H9 (cell line): ENCODE results near the gene TSG101. TPM values are rescaled to one million over a fixed set of nuclear protein-coding genes. Genes with fewer than 3 reads are reported as not detected.

Experiments used
- DNase-seq: peaks from one replicate; pipeline ENCODE4 v3.0.0-alpha.2; 2017
- H2AFZ ChIP-seq: one replicate; pipeline ENCODE4 v1.6.1; 2013; ENCODE audit warnings: mild to moderate bottlenecking, low read length, control low read depth, moderate library complexity
- H2AK5ac ChIP-seq: 2 replicates; pipeline ENCODE4 v1.6.1; 2013; ENCODE audit warnings: low read length, control low read depth, mixed read lengths; ENCODE audit not compliant: insufficient read length
- H2BK120ac ChIP-seq: one replicate; pipeline ENCODE4 v1.6.1; 2013; ENCODE audit warnings: low read depth, mild to moderate bottlenecking, low read length, control low read depth, inconsistent platforms; ENCODE audit not compliant: poor library complexity, severe bottlenecking
- H2BK12ac ChIP-seq: 2 replicates; pipeline ENCODE4 v1.6.1; 2013; ENCODE audit warnings: low read length, control low read depth, mixed read lengths, low read depth; ENCODE audit not compliant: insufficient read length
- H2BK15ac ChIP-seq: 2 replicates; pipeline ENCODE4 v1.6.1; 2013; ENCODE audit warnings: low read depth, low read length, control low read depth
- H2BK20ac ChIP-seq: one replicate; pipeline ENCODE4 v1.6.1; 2013; ENCODE audit warnings: low read depth, mild to moderate bottlenecking, low read length, control low read depth, inconsistent platforms; ENCODE audit not compliant: poor library complexity, severe bottlenecking
- H2BK5ac ChIP-seq: 2 replicates; pipeline ENCODE4 v1.6.1; 2013; ENCODE audit warnings: low read length, control low read depth, mixed read lengths; ENCODE audit not compliant: insufficient read length
- H3K14ac ChIP-seq: 2 replicates; pipeline ENCODE4 v1.6.1; 2013; ENCODE audit warnings: low read length, control low read depth; ENCODE audit not compliant: insufficient read depth
- H3K18ac ChIP-seq: 2 replicates; pipeline ENCODE4 v1.6.1; 2013; ENCODE audit warnings: low read depth, mild to moderate bottlenecking, mixed read lengths, low read length, control low read depth; ENCODE audit not compliant: insufficient read length
- H3K23ac ChIP-seq: 2 replicates; pipeline ENCODE4 v1.6.1; 2013; ENCODE audit warnings: low read length, control low read depth, mixed read lengths, low read depth; ENCODE audit not compliant: insufficient read length
- H3K23me2 ChIP-seq: 2 replicates; pipeline ENCODE4 v1.6.1; 2013; ENCODE audit warnings: low read depth, mild to moderate bottlenecking, mixed read lengths, low read length, control low read depth; ENCODE audit not compliant: insufficient read length, poor library complexity, severe bottlenecking
- H3K27ac ChIP-seq: 2 replicates; pipeline ENCODE4 v1.5.1; 2013; ENCODE audit warnings: low read length, control low read depth, mixed read lengths, low read depth; ENCODE audit not compliant: insufficient read length
- H3K27me3 ChIP-seq: 2 replicates; pipeline ENCODE4 v1.6.1; 2013; ENCODE audit warnings: low read length, control low read depth, inconsistent platforms; ENCODE audit not compliant: insufficient read depth
- H3K4ac ChIP-seq: 2 replicates; pipeline ENCODE4 v1.6.1; 2013; ENCODE audit warnings: low read depth, mild to moderate bottlenecking, control low read depth, inconsistent platforms, low read length, moderate library complexity
- H3K4me1 ChIP-seq: 2 replicates; pipeline ENCODE4 v1.6.1; 2013; ENCODE audit warnings: low read length, control low read depth, inconsistent platforms; ENCODE audit not compliant: insufficient read depth
- H3K4me2 ChIP-seq: 2 replicates; pipeline ENCODE4 v1.6.1; 2013; ENCODE audit warnings: low read length, control low read depth, mixed read lengths; ENCODE audit not compliant: insufficient read length, insufficient read depth
- H3K56ac ChIP-seq: 2 replicates; pipeline ENCODE4 v1.6.1; 2013; ENCODE audit warnings: low read depth, mild to moderate bottlenecking, mixed read lengths, low read length, control low read depth; ENCODE audit not compliant: insufficient read length
- H3K79me1 ChIP-seq: 2 replicates; pipeline ENCODE4 v1.6.1; 2013; ENCODE audit warnings: low read depth, mild to moderate bottlenecking, moderate library complexity, low read length, control low read depth, inconsistent platforms; ENCODE audit not compliant: insufficient read depth, poor library complexity, severe bottlenecking
- H3K79me2 ChIP-seq: 2 replicates; pipeline ENCODE4 v1.6.1; 2013; ENCODE audit warnings: low read length, control low read depth, inconsistent platforms; ENCODE audit not compliant: insufficient read depth
- H3K9ac ChIP-seq: 2 replicates; pipeline ENCODE4 v1.6.1; 2013; ENCODE audit warnings: low read length, control low read depth, mixed read lengths; ENCODE audit not compliant: insufficient read length; ENCODE audit errors: extremely low read depth
- H3K9me3 ChIP-seq: one replicate; pipeline ENCODE4 v1.6.1; 2013; ENCODE audit warnings: low read depth, low read length, inconsistent platforms; ENCODE audit not compliant: control insufficient read depth
- H3T11ph ChIP-seq: one replicate; pipeline ENCODE4 v1.6.1; 2013; ENCODE audit warnings: mild to moderate bottlenecking, low read length, control low read depth, inconsistent platforms
- H4K20me1 ChIP-seq: one replicate; pipeline ENCODE4 v1.6.1; 2013; ENCODE audit not compliant: control insufficient read depth, insufficient read length, insufficient read depth
- H4K5ac ChIP-seq: 2 replicates; pipeline ENCODE4 v1.6.1; 2013; ENCODE audit warnings: low read depth, mild to moderate bottlenecking, mixed read lengths, low read length, control low read depth; ENCODE audit not compliant: insufficient read length
- H4K8ac ChIP-seq: replicated peaks from 2 replicates; pipeline ENCODE4 v1.6.1; 2013; ENCODE audit warnings: low read length, control low read depth, mixed read lengths, low read depth; ENCODE audit not compliant: insufficient read length
- H4K91ac ChIP-seq: 2 replicates; pipeline ENCODE4 v1.6.1; 2013; ENCODE audit warnings: low read depth, mild to moderate bottlenecking, moderate library complexity, mixed read lengths, low read length, control low read depth; ENCODE audit not compliant: insufficient read length
- H3K27ac Mint-ChIP-seq, 3 experiments: 2 replicates in 2 of 3; 3 replicates in 1 of 3; pipeline ENCODE4 v1.8.0; 2020 to 2021; ENCODE audit warnings: mixed read lengths in 3 of 3, mild to moderate bottlenecking in 1 of 3, moderate library complexity in 1 of 3
- H3K27me3 Mint-ChIP-seq: 2 replicates; pipeline ENCODE4 v1.8.0; 2021; ENCODE audit warnings: low read depth, mild to moderate bottlenecking, moderate library complexity, mixed read lengths
- H3K36me3 Mint-ChIP-seq, 3 experiments: 2 replicates in 2 of 3; 3 replicates in 1 of 3; pipeline ENCODE4 v1.8.0; 2020 to 2021; ENCODE audit warnings: low read depth in 3 of 3, mixed read lengths in 3 of 3; ENCODE audit not compliant: insufficient read depth in 1 of 3
- H3K4me1 Mint-ChIP-seq, 2 experiments: 2 replicates each; pipeline ENCODE4 v1.8.0; 2020; ENCODE audit warnings: mixed read lengths in 2 of 2
- H3K4me3 Mint-ChIP-seq, 2 experiments: 2 replicates in 1 of 2; 3 replicates in 1 of 2; pipeline ENCODE4 v1.8.0; 2020 to 2021; ENCODE audit warnings: mild to moderate bottlenecking in 2 of 2, mixed read lengths in 2 of 2, moderate library complexity in 1 of 2
- H3K9me3 Mint-ChIP-seq, 2 experiments: 2 replicates in 1 of 2; 3 replicates in 1 of 2; pipeline ENCODE4 v1.8.0; 2020; ENCODE audit warnings: mild to moderate bottlenecking in 2 of 2, mixed read lengths in 2 of 2, moderate library complexity in 1 of 2
- CTCF ChIP-seq: fragments of 200-600 bp; sonication (generic); conservative IDR thresholded peaks from 3 replicates; pipeline ENCODE4 v1.8.0; 2021; ENCODE audit warnings: antibody characterized with exemption, mild to moderate bottlenecking
- WGBS: extraction: QIAGEN DNeasy Blood & Tissue Kit; methylation state at CpG from one replicate; pipeline ENCODE4 v1.1.7; 2013; ENCODE audit warnings: missing lambda C conversion rate, low lambda C conversion rate, mixed read lengths; ENCODE audit not compliant: insufficient read length; ENCODE audit errors: extremely low coverage; 5-methylcytosine and 5-hydroxymethylcytosine counted together
- total RNA-seq: library from RNA; stranded (reverse); gene quantifications from 2 replicates; pipeline ENCODE4 v1.2.1, GENCODE V29; 2021

The TSG101 gene
- total RNA-seq, 1 experiment from 2014 or later, result 50.3 TPM

GRCh38 chr11:18534245-18534644 lies 7.5 kb upstream of the TSG101 start:
- H3K4me1 Mint-ChIP-seq, result no peaks in the 10 kb centered on the region
- no peak overlapping the region for H4K5ac ChIP-seq

More at GRCh38 chr11:18534245-18534644, 7.5 kb upstream of the TSG101 start:
- no peak for DNase-seq
- Histone ChIP-seq H2AFZ (no peak overlapping the region), H2BK12ac (no peak overlapping the region), H3T11ph (no peak overlapping the region), H3K18ac (no peak overlapping the region), H4K8ac (no peak overlapping the region), H3K27me3 (no peaks in the 10 kb centered on the region), H3K4me2 (no peak overlapping the region), H3K23me2 (no peaks in the 10 kb centered on the region), H3K79me2 (no peaks in the 10 kb centered on the region), H2BK20ac (no peak overlapping the region), H3K27ac (no peak overlapping the region), H3K14ac (no peak overlapping the region), H2AK5ac (no peak overlapping the region), H4K20me1 (no peaks in the 10 kb centered on the region), H3K9me3 (no peaks in the 10 kb centered on the region), H3K4ac (no peak overlapping the region), H3K79me1 (no peaks in the 10 kb centered on the region), H4K91ac (no peak overlapping the region), H3K9ac (no peak overlapping the region), H3K56ac (no peak overlapping the region), H2BK15ac (no peak overlapping the region), H2BK5ac (no peak overlapping the region), H3K4me1 (no peaks in the 10 kb centered on the region), H2BK120ac (no peak overlapping the region), H3K23ac (no peak overlapping the region)
- no peaks in the 10 kb centered on the region for H3K27me3 Mint-ChIP-seq
- H3K4me3 Mint-ChIP-seq, result no peak overlapping the region
- no peak overlapping the region for H3K27ac Mint-ChIP-seq
- no peaks in the 10 kb centered on the region for H3K9me3 Mint-ChIP-seq
- peaks cover 0 to 2% (median 0%) of the 10 kb centered on the region in 3 experiments; a peak in 2 of 7 replicates for H3K36me3 Mint-ChIP-seq
- no peak for TF ChIP-seq CTCF
- whole genome bisulfite sequencing, result no CpG with 5 or more reads among the region's 1 CpG
